Activated CD4-positive, alpha-beta T cell treated with anti-CD3 and anti-CD28 coated beads, Interleukin-2, amount 50 U/mL, for 24 hours (primary cell): Measurements from ENCODE around the gene SMOC2.
"Not testable (repeated sequence)": the region's sequence is repeated elsewhere in the genome, so short reads cannot be mapped to it uniquely, and the experiment has no call there.

Source experiments
- DNase-seq, 2 donors: peaks; one replicate each; pipeline ENCODE4 v3.0.0-alpha.2; 2020; ENCODE audit warnings: low read depth in 1 of 2, low spot score in 1 of 2

SMOC2 gene

DNA sequence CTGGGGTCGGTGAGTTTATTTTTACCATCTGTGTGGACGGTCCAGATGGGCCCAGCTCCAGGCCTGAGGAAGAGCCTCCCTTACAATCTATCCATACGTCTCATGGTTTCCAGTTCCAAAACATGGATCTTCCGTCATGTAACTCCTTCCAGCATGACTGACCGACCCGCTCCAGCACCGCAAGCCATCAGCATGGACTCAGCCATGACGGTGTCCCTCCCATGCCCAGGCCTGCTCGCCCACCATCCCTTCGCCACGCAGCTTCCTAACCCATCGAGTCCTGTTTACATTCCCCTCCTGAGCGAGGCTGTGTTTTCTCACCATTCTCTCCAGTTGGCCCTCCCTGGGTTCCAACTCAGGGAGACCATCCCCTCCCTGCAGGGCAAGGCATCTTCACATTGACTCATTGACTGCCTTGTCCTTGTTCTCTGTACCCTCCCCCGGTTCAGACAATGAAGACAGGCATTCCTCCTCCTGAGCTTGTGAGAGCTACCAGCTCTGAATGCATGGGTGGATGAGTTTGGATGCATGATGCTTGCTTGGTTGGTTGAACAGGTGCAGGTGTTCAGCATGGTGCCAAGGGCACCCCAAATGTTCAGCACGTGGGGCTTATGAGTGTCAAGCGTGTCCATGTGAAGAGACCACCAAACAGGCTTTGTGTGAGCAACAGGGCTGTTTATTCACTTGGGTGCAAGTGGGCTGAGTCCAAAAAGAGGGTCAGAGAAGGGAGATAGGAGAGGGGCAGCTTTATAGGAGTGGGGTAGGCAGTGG, 235.8 kb downstream of the SMOC2 start:
- DNase-seq: no peak

DNA sequence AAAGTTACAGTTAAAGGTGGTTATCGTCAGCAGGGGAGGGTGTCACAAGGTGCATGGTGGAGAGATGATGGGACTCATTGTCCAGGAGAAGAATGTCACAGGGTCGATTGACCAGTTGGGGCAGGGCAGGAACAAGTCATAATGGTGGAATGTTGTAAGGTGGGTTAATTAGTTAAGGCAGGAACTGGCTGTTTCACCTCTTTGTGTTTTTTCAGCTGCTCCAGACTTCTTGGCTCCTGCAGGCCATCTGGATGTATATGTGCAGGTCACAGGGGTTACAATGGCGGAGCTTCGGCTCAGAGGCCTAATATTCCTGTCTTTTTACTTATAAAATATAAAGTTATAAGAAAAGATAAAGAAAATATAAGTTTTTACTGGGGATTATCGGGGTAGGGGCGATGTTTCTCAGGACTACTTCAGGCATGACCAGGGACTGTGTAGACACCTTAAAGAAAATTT, 236.4 kb downstream of the SMOC2 start:
- DNase-seq: not testable (repeated sequence)

DNA sequence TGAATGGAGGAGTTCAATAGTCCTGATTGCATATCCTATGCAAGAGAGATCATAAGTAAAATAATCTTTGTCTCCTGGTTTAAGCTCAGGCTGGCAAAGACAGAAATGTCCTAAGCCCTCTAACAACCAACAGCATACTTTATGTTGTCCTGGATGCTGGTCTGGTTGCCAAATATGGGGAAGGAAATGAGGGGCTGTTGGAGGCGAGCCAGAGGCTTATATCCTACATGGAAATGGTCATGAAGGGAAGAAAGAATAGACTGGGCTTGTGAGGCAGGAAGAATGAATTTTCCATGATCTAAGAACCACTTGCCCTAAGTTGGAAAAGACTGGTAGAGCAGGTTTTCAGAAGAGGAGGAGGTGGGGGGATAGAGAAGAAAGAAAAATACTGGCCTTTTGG, 237.1 kb downstream of the SMOC2 start:
- DNase-seq: no peak

DNA sequence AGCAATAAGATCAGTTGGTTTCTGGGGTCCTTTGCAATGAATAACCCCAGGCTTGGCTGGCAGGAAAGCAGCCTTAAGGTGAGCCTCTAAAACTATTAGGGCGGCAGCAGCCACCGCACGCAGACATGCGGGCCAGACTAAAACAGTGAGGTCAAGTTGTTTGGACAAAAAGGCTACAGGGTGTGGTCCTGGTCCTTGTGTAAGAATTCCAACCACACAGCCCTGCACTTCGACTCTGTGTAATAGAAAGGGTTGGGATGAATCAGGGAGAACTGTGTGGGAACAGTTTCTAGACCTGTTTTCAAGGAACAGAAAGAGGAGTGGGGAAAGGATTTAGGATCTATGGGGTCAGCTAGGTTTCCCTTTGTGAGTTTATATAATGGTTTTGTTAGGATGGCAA, 237.6 kb downstream of the SMOC2 start:
- no peak for DNase-seq

DNA sequence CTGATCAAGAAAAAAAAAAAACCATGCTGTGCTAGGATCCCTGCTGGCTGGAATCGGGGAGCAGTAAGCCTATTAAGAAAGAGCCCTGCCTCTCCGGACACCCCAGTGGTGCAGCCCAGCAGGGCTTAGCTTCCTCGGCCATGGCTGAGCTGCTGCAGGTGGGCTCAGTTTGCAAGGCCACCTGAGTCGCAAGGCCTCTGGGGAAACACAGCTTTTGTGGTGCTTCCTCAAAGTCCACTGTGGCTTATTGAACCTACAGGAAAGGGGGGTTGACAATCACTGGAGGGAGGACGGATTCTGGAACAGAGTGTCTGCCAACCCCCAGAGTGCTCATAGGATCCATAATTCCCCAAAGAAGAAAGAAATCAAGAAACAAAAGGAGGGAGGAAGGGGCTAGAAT, 240.8 kb downstream of the SMOC2 start:
- DNase-seq: no peak

DNA sequence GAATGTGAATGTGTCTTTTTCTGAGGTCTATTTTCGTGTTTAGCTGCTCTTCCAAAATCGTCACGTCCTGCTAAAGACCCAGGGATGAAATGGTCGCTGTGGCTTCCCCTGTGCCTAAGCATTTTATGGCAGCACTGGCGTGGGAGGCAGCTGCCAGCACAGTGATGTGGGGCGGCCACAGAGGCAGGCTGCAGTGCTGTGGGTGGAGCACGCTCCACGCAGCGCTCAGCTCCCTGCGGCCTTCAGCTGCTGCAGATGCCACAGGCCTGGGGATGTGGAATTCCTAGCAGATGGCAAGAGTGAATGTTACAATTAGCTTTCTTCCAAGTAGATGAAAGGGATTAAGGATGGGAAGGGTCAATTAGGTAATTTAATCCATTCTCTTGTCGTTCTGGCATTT, 242.6 kb downstream of the SMOC2 start:
- no peak for DNase-seq

DNA sequence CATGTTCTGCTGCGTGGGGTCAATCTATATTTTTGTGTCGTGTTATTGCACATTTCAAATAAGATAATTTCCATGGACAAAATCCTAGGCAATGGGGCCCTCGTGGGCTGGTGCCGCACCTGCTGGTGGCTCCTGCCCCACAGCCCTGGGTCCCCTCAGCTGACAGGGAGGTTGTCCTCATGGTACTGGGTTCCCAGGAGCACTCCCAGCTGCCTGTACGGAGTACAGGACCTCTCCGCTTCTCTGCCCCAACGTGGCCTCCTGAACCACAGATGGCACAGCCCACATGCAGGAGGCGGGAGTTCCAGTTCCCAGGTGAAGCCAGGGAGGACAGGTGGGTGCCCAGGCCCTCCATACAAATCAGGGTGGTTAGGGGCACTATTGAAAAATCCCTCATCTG, 243.5 kb downstream of the SMOC2 start:
- no peak for DNase-seq

DNA sequence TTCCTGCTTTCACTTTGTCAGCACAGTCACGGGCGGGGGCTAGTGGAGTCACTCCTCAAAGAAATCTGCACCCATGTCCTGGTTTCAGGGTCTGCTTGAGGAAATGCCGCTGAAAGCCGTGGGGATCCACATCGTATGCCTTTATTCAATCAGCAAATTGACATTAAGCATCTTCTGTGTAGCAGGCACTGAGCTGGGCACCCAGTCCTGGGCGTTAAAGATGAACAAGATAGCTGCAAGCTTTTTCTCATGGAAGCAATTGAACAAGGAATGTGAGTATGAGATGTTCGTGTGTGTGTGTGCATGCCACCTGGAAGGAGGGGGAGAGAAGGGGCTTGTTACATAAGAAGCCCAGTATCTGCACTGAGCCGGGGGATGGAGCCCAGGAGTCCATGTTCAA, 243.9 kb downstream of the SMOC2 start:
- no peak for DNase-seq

DNA sequence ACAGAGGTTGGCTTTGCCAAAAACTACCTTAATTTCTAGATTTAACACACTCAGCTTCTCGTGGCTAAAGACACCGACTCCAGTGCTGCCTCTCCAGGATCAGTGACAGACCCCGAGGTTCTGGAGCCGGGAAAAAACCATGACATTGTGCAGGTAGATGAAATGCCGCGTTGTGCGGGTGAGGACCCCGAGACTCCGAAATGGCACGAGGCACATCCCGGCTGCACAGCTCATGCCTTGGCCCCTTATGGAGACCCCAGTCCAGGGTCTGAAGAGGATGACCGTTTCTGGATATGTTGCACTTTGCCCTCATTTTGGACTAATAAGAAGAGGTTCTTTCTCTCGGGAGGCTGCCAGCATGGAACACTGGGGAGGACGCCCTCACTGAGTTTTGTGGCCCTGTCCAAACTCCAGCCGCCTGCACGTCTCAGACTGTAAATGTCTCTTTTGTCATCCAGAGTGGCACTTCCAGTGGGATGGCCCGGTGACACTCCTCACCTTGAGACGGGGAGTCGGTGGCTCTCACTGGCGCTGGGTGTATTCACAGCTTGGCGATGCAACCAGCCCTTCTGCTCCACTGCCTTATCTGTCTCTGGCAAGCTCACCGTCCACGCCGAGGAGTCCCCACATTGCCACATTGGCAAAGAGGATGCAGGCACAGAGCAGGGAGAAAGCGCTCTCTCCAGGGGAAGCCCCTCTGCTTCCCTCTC, 245.2 kb downstream of the SMOC2 start:
- DNase-seq: no peak

DNA sequence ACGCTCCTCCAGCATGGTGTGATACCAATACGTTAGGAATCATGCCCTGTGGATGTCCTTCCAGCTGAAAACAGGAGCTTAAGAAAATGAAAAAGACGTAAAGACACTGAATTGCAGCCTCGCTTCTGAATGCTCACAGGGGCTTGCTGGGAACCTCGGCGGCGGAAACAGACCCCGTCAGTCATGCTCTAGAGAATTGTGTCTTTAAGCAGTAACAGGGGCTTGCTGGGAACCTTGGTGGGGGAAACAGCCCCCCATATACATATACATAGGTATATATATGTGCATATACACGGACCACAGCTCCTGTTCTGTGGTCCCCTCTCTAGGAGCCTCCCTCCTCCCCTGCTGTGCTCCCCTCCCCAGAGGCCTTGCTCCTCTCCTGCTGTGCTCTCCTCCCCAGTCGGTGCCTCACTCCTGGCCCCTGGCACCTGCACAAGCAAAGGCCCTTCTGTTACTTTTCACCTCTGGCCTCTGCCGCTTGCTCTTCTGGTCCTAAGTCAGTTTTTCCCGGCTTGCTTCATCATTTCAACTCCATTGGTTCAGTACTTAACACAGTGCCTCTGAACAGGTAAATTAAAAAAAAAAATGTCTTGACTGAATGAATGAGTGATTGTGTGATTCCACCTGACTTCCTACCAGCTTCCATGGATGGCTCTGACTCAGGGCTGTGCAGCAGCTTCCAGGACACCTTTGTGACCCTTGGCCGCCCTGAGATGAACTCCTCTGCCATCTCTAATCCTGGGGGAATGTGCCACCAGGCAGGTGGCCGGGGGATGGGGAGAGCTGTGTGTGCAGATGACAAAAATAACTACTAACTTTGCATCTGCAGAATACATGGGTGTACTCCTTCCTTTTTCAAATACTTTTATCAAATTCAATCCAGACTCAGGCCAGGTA, 246.1 kb downstream of the SMOC2 start:
- DNase-seq: no peak

DNA sequence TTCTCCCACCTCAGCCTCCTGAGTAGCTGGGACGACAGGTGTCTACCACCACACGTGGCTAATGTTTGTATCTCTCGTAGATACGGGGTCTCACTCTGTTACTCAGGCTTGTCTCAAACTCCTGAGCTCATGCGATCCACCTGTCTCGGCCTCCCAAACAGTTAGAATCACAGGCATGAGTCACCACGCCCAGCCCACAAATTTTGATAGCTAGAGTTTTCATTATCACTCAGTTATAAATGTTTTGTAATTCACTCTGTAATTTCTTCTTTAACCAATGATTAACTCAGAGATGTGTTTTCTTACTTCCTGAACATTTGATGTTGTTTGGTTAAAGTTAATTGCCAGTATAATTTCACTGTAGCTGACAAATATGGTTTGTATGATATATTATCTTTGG, 249.3 kb downstream of the SMOC2 start:
- DNase-seq: no peak

DNA sequence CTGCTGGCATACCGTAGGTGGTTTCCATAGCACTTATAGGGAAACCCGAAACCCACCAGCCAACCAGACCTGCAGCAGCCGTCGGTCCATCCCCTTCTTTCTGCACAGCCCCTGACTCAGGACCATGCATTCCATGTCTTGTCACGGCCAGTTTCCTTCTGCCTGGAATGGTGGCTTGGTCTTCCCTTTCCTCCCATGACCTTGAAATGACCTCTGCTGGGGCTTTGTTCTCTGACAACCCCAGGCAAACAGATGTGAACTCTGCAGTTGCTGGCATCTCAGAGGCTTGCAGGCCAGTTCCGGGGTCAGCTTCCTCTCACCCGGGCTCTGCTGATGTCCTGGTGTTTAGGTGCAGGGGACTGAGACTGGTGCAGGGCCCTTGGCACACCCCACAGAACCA, 250.8 kb downstream of the SMOC2 start:
- no peak for DNase-seq

DNA sequence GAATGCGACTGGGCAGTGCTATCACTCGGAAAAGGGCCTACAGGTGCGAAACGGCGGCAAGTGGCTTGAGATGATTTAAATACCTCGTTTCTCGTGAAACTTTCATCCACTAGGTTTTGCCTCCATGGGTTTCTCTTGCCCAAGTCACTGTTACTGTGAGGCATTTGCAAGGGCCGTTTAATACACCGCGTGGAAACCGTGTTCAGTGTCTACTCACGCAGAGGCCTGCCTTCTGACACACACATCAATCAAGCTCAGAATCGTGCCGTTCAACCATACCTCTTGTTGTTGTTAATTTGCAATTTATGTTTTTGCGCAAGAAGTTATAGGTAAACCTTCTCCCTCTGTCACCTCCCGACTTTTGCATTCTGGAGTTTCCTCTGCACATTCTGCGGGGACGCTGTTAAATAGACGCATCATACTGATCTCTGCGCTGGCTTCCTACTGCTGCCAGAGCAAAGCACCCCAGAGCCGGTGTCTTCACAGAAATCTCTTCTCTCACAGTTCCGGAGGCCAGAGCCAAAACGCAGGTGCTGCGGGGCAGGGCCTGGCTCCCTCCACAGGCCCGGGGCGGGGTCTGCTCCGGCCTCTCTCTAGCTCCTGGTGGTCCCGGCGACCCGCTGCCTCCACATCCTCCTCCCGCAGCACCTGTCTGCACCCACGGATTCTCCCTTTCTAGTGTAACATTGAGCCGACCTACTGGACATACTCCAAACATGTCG, 251.4 kb downstream of the SMOC2 start:
- no peak for DNase-seq

DNA sequence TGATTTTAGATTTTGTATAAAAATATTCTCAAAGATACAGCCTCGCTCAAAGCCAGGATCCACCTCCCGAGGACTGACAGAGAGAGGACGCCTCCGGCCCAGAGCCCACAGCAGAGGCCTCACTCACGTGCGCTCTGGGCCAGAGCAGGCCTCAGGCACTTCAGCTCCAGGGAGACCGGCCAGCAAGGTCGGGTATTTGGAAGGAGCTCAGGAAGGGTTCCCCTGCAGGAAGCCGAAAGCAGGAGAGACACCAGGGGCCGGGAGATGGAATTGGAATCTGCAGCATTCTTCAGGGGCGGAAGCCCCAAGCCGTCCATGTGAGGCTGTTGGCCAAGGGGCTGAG, 251.9 kb downstream of the SMOC2 start:
- DNase-seq: not testable (repeated sequence)

DNA sequence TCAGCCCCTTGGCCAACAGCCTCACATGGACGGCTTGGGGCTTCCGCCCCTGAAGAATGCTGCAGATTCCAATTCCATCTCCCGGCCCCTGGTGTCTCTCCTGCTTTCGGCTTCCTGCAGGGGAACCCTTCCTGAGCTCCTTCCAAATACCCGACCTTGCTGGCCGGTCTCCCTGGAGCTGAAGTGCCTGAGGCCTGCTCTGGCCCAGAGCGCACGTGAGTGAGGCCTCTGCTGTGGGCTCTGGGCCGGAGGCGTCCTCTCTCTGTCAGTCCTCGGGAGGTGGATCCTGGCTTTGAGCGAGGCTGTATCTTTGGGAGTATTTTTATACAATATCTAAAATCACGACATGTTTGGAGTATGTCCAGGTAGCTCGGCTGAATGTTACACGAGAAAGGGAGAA, 253.8 kb downstream of the SMOC2 start:
- DNase-seq: not testable (repeated sequence)

DNA sequence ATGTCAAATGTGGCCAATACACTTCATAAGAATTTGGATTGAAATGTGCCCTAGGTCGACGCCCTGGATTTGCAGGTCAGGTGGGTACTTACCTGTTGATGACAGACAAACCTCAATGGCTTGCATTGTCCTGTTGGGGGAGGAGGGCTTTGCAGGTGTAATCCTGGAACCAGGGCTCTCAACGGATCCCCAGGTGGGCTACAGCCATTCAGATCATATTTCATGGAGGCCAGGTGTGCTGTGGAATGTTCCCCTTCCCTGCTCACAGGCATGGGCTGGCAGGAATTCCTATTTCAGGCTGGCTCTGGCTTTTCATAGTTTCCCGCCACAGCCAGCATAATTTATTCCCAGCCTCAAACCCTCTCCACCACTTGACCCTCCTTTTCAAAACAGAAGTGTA, 254.7 kb downstream of the SMOC2 start:
- no peak for DNase-seq

DNA sequence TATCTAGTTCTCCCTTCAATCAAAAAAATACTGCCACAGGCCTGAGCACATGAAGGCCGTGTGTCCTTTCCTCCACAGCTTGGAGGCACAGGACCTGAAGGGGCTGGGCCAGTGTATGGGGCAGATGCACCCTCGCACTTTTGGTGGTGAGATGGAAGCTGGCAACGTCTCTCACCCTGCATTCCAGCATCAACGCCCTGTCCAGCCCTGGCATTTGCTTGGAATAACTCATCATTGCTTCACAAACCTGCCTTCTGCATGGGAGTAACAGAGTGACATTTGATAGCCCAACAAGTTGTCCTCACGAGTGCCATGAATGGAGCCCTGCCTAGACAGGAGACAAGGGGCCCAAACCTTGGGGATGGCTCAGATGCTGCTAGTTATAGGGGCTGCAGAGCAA, 257.9 kb downstream of the SMOC2 start:
- DNase-seq: no peak

DNA sequence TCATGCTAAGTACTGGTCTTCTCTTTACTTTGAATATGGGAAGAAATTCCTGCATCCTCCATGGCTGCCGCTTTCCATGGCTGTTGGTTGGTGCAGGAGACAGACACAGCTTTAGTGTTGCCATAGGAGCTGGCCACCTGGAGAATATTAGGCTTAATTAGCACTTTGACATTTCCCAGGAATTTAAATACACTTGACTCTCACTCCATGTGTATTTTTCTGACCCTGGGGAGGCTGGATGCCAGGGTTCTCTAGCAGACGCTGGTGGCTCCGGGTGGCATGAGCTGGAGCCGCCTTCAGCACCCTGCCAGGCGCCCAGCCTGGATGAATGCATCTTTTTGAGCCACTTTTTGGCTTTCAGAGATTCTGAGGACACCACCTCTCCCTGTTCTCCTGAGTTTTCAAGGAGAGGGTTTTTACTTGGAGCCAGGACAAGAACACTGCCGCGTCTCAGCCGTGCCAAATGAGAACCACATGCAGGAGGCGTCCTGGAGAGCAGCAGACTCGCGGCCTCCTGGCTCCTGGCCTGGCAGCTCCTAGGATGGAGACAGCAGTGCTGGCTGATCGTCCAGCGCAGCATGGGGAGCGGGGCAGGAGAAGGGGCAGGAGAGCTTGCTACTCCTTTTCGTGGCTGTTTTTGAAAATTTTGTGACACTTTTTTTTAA, 258.8 kb downstream of the SMOC2 start:
- DNase-seq: no peak

DNA sequence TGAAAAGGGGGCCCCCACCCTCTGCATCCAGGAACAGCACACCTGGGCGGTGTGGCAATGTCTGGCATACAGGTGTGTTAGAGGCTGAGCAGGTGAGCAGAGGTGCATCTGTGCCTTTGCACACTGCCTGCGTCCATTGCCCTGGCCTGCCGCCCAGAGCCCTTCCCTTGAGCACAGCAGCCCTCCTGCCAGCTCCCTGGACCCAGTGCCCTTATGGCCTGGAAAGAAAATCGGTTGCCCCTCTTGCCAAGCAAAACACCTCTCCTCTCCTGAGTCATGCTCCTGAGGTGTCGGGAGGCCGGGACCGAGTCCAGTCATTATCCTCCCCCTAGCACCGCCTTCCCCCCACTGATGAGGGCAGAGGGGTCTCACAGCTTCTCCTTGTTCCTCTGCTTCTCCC, 259.9 kb downstream of the SMOC2 start:
- DNase-seq: no peak

DNA sequence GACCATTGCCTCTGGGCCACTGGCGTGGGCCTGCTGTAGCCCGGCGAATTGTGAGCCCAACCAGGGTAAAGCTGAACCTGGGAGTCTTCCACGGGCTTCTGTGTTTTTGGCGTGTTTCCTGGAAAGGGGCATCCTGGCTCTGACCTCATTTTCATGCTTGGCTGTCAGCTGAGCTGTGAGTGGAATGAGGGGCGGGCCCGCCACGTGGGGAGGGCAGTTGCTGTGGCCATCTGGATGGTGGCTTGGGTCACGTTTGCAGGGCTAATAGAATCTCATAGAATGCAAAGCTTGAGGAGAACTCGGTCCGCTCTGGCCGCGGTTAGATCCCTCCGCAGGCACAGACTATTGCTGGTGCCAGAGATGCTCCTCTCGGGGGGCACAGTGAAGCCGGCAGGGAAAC, 263.0 kb downstream of the SMOC2 start:
- DNase-seq: no peak

DNA sequence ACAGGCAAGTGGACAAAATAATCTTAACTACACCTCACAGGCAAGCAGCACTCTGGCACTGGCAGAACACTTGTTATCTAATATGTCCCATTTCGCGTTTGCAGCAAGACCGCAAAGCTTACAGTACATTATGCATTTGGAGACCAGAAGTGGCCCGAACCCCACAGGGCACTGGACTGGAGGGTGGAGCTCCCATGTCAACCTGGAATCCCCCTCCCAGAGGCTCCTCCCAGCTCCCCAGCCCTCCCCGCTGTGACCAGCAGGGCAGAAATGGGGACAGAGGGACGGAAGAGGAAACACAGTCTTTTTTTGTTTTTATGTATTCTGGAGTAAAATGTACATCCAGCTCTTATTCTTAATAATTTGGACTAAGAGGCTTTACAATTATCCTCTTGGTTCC, 263.7 kb downstream of the SMOC2 start:
- no peak for DNase-seq
